ENCODE results near the gene ABCB6.

The ABCB6 gene

GRCh38 chr2:219245899-219246230 is 27.1 kb upstream of the ABCB6 start:
- no peak for DNase-seq

- DNase-seq = peak in 55 of 56 donors; percentile 26 to 94 (median 84)
Measured at GRCh38 chr2:219245148-219245898, 26.6 kb upstream of the ABCB6 start, which contains the start of the genes GLB1L and STK16. TSS of gene GLB1L (minus strand) at chr2:219245444. CDS start at chr2:219243573, 1,871 bp downstream. TSS of gene STK16 (plus strand) at chr2:219245479. CDS start at chr2:219246000, 521 bp downstream.

GRCh38 chr2:219244789-219245147 is 26.0 kb upstream of the ABCB6 start:
- DNase-seq = no peak

- DNase-seq = no peak
Measured at GRCh38 chr2:219243291-219243761, 24.6 kb upstream of the ABCB6 start.

GRCh38 chr2:219234331-219234730 is 15.6 kb upstream of the ABCB6 start:
- DNase-seq = no peak

GRCh38 chr2:219230059-219230540 is 11.3 kb upstream of the ABCB6 start:
- peak in 2 of 56 donors; percentile 49 to 60 for DNase-seq

GRCh38 chr2:219229305-219230058 is 10.7 kb upstream of the ABCB6 start, which contains the start of the genes ANKZF1 and ATG9A:
TSS of gene ANKZF1 (plus strand) at chr2:219229806. CDS start at chr2:219230258, 452 bp downstream.
TSS of gene ATG9A (minus strand) at chr2:219229636. CDS start at chr2:219228024, 1,612 bp downstream.
- DNase-seq = peak; percentile 76 to 99 (median 98)

- no peak for DNase-seq
Measured at GRCh38 chr2:219228911-219229304, 10.2 kb upstream of the ABCB6 start.

GRCh38 chr2:219228041-219228910 is 9.5 kb upstream of the ABCB6 start:
- peak in 1 of 56 donors; percentile 21 for DNase-seq

GRCh38 chr2:219225350-219225749 is 6.6 kb upstream of the ABCB6 start:
- DNase-seq = no peak

GRCh38 chr2:219223831-219224610 is 5.3 kb upstream of the ABCB6 start:
- DNase-seq = no peak

GRCh38 chr2:219221957-219222518 is 3.3 kb upstream of the ABCB6 start:
- DNase-seq = no peak

- peak in 1 of 56 donors; percentile 16 for DNase-seq
Measured at GRCh38 chr2:219220652-219221402, 2.1 kb upstream of the ABCB6 start.

- DNase-seq = no peak
Measured at GRCh38 chr2:219219784-219220532, 1.2 kb upstream of the ABCB6 start.

- peak in 47 of 56 donors; percentile 31 to 89 (median 69) for DNase-seq
Measured at GRCh38 chr2:219218217-219218731, 484 bp downstream of the ABCB6 start.

- DNase-seq = no peak
Measured at GRCh38 chr2:219216535-219216915, 2.2 kb downstream of the ABCB6 start.

- DNase-seq = no peak
Measured at GRCh38 chr2:219215871-219216534, 2.8 kb downstream of the ABCB6 start.

- DNase-seq = no peak
Measured at GRCh38 chr2:219214786-219215185, 4.0 kb downstream of the ABCB6 start.
